Anterior cingulate cortex (tissue), 58 donors: ENCODE results near the gene NDST4.
A peak's percentile ranks its signal among the peaks of the same experiment; 100 is the strongest.
"Not testable (repeated sequence)": the region's sequence is repeated elsewhere in the genome, so short reads cannot be mapped to it uniquely, and the experiment has no call there.

Experiments used
- DNase-seq, 58 donors: peaks; one replicate each; lab custom pipeline; 2025; lab: John Stamatoyannopoulos, UW

Gene NDST4

GRCh38 chr4:115058533-115058932 is 54.9 kb downstream of the NDST4 start:
- no peak for DNase-seq

GRCh38 chr4:115054836-115055235 is 58.6 kb downstream of the NDST4 start:
- DNase-seq, result peak in 1 of 58 donors; percentile 1

GRCh38 chr4:115053313-115053712 is 60.1 kb downstream of the NDST4 start:
- no peak for DNase-seq

DNA sequence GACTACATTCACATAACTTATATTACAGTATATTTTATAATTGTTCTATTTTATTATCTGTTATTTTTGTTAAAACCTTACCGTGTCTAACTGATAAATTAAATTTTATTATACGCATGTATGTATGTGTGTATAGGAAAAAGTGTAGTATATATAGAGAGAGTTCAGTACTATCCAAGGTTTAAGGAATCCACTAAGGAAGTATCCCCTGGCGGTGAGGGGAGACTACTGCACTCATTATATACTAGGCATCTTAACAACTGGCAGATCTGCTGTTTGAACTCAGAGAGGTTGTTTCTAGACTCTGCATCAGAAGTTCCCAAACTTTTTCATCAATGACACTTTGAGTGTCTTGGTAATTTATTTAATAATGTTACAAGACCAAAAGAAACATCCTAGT is 70.9 kb downstream of the NDST4 start:
- DNase-seq, result no peak

- DNase-seq, result no peak
These were observed 83.1 kb downstream of the NDST4 start for GRCh38 chr4:115030281-115030680.

GRCh38 chr4:115028682-115029410 is 84.6 kb downstream of the NDST4 start:
- no peak for DNase-seq

DNA sequence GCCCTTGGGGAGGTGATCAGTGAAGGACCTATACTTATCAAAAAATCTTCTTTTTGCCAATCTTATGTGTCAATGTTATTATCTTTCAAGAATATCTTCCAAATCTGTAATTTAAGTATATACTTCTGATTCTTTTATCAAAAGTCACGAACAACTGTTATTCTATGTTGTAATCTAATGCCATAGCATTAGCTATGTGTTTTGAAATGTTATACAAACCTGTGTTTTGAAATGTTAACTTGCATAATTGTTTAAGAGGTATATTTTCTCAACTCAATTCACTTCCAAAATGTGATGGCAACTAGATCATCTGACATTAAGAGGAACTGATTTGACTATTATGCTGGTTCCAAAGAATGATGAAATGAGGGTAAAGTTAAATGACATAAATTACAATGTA is 113.5 kb downstream of the NDST4 start:
- DNase-seq, result no peak

DNA sequence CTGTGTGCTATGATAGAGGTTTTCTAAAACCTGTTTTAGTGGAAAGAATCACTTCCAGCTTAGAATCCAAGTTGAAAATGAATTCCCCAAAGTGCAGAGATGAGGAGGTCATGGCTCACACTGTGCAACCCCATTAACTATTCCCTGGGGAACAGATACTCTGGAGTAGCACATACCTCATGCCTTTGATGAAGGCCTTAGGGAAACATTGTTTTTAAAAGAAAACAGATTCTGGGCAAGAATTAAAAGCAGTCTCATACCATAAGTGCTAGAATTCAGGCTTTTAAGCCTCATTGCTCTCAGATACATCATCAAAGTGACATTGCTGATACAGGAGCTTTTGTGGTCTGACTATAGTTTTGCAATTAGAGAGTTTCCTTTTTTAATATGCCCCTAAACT is 115.1 kb downstream of the NDST4 start:
- DNase-seq, result no peak

DNA sequence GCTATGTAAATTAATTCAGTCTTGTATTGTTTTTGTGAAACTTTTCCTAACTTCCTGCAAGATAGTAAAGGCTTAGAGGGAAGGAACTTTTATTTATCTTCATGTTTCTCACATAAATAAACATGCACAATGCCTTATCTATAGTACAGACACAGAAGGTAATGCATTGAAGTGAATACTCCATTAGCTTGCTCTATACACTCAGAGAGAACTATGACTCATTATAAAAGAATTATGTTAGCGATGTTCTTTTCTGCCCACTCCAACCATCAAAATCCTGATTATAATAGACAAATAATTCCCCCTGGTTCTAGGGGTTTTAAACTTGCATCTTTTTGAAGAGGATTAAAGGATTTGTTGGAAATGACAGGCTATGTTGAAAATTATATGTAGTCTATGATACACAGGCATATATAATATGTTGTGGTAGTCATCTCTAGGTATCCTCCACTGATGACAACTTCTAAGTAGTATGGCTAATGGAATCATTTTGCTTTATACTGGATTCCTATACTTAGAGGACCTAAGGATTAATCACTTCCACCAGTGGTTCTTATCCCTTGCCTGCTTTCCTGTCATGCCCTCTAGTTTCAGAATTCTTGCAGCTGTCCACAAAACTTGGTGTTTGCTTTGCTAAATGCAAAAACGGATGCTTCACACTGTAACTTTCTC is 115.7 kb downstream of the NDST4 start:
- DNase-seq, result no peak

- DNase-seq, result no peak
These were observed 127.3 kb downstream of the NDST4 start for GRCh38 chr4:114986133-114986532.

DNA sequence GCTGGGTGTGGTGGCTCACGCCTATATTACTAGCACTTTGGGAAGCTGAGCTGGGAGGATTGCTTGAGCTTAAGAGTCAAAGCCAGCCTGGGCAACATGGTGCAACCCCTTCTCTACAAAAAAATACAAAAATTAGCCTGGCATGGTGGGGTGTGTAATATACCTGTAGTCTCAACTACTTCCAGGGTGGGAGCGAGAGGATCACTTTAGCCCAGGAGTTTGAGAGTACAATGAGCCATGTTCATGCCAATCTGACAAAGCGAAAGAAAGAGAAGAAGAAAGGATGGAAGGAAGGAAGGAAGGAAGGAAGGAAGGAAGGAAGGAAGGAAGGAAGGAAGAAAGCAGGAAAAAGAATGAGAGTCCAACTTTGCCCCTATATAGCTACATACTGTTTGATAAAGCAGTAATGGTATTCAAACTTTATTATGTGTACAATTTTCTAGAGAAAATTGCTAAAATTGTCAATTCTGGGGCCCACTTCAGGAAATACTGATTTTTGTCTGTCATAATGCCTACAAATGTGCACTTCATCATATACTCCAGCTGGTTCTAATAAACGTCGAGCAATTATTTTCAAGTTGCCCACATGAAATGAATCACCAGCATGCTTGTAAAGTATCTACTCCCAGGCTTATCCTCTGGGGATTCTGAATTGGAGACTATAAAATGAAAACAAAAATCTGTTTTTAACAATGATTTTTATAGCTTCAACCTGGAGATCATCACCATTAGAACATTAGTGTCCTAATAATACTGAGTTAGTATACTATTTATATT is 132.3 kb downstream of the NDST4 start:
- no peak for DNase-seq

DNA sequence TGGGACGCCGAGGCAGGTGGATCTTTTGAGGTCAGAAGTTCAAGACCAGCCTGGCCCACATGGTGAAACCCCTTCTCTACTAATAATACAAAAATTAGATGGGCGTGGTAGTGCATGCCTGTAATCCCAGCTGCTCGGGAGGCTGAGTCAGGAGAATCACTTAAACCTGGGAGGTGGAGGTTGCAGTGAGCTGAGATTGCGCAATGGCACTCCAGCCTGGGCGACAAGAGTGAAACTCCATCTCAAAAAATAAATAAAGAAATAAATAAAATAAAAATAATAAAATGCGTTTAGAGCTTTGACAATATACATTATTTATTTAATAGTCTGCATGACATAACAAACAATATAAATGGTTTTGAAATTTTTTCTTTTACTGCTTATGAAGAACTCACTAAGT is 133.0 kb downstream of the NDST4 start:
- DNase-seq, result not testable (repeated sequence)

GRCh38 chr4:114976901-114977300 is 136.5 kb downstream of the NDST4 start:
- DNase-seq, result no peak

GRCh38 chr4:114964026-114964425 is 149.4 kb downstream of the NDST4 start:
- no peak for DNase-seq

DNA sequence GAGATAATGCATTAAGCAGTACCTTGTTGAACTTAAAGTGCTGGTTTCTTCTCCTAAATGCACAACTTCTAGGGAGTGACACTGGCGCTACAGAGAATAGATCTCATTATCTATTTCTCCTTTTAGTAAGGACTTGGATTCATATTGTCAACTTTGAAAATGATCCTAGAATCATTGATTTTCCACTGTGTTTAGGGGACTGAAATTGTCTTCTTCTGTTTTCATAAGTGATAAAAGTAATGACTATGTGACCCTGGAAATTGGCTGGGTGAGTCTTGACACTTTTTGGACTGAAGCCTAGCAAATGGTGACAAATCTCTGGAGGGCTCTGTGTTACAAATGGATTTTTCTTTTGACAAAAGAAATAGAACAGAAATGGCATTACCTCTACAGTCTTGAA is 167.8 kb downstream of the NDST4 start:
- no peak for DNase-seq

- no peak for DNase-seq
These were observed 171.9 kb downstream of the NDST4 start for GRCh38 chr4:114941503-114941902.

DNA sequence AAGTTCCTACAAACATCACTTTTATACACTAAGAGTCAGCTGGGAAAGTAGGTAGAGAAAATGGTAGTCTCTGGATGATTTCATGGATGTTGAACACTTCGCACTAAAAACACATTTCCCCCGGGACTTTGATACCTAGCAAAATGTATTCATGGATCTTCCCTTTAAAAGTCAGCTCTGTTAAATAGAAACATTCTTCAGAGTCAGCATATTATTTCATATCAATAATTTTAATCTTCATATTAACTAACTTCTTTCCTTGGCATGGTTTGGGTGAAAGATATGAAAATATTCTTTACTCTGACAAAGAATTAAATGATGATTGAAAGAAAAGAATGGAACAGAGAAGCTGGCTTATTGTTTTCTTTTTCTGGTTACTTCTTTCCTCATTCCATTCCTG is 185.5 kb downstream of the NDST4 start:
- no peak for DNase-seq

DNA sequence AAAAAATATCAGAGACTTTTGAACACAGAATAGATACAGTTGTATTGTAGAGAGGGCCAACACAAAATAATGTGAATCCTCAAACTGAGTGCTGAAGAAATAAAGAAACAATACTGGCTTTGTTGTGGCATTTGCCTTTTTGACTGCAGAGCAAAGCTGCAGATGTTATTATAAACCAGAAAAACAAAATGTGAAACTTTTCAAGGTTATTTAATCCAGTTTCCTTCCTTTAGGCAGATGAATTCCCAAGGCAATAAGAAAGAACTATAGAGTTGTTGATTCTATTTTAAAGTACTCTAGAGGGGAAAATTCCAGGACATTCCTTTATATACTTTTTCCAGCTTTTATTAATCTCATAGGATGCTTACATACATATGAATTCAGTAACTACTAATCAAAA is 186.8 kb downstream of the NDST4 start:
- DNase-seq, result peak in 1 of 58 donors; percentile 37

- DNase-seq, result no peak
These were observed 189.1 kb downstream of the NDST4 start for GRCh38 chr4:114924311-114924710.

DNA sequence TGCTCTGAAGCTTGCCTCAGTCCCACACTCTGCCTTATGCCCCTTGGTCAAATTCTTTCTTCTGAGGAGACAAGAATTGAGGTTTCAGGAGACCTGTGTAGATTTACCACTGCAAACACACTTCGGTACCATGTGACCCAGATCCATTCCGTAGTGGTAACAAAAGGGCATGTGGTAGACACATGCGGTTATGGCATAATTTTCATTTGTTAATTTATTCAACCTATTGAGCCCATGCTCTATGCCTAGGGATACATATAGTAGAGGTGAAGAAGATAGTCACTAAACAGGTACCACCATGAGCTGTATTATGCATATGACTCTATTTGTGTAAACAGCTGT is 190.9 kb downstream of the NDST4 start:
- DNase-seq, result no peak

GRCh38 chr4:114921790-114922591 is 191.4 kb downstream of the NDST4 start:
- DNase-seq, result no peak
